Mesothelial cell of epicardium (in vitro differentiated cells): ENCODE measurements around the gene TNFRSF25. TPM values are rescaled to one million over a fixed set of nuclear protein-coding genes. Genes with fewer than 3 reads are reported as not detected.

Source experiments
- DNase-seq, 2 experiments: peaks; one replicate each; pipeline ENCODE4 v3.0.0; 2021; ENCODE audit warnings: low spot score in 2 of 2; ENCODE audit not compliant: unreplicated experiment in 2 of 2
- H3K27ac Mint-ChIP-seq: 2 replicates; pipeline ENCODE4 v1.8.0; 2021; ENCODE audit warnings: mixed read lengths
- H3K27me3 Mint-ChIP-seq: 2 replicates; pipeline ENCODE4 v1.8.0; 2021; ENCODE audit warnings: low read depth, mixed read lengths
- H3K36me3 Mint-ChIP-seq: 2 replicates; pipeline ENCODE4 v1.8.0; 2021; ENCODE audit warnings: mixed read lengths
- H3K4me1 Mint-ChIP-seq: 2 replicates; pipeline ENCODE4 v1.8.0; 2021; ENCODE audit warnings: mixed read lengths
- H3K4me3 Mint-ChIP-seq: 2 replicates; pipeline ENCODE4 v1.8.0; 2021; ENCODE audit warnings: mild to moderate bottlenecking, moderate library complexity, mixed read lengths
- H3K9me3 Mint-ChIP-seq: 2 replicates; pipeline ENCODE4 v1.8.0; 2021; ENCODE audit warnings: mixed read lengths
- total RNA-seq: library from RNA; stranded (reverse); gene quantifications from 3 replicates; pipeline ENCODE4 v1.2.1, GENCODE V29; 2021
- TF ChIP-seq, protein P1 (sequence below): fragments of 200-600 bp; sonication (generic); IDR thresholded peaks from one replicate; pipeline ENCODE4 v1.5.0; 2021; ENCODE audit warnings: antibody characterized with exemption; ENCODE audit not compliant: unreplicated experiment

The TNFRSF25 gene
- total RNA-seq, 1 donor from 2014 or later: 41.6 TPM

DNA sequence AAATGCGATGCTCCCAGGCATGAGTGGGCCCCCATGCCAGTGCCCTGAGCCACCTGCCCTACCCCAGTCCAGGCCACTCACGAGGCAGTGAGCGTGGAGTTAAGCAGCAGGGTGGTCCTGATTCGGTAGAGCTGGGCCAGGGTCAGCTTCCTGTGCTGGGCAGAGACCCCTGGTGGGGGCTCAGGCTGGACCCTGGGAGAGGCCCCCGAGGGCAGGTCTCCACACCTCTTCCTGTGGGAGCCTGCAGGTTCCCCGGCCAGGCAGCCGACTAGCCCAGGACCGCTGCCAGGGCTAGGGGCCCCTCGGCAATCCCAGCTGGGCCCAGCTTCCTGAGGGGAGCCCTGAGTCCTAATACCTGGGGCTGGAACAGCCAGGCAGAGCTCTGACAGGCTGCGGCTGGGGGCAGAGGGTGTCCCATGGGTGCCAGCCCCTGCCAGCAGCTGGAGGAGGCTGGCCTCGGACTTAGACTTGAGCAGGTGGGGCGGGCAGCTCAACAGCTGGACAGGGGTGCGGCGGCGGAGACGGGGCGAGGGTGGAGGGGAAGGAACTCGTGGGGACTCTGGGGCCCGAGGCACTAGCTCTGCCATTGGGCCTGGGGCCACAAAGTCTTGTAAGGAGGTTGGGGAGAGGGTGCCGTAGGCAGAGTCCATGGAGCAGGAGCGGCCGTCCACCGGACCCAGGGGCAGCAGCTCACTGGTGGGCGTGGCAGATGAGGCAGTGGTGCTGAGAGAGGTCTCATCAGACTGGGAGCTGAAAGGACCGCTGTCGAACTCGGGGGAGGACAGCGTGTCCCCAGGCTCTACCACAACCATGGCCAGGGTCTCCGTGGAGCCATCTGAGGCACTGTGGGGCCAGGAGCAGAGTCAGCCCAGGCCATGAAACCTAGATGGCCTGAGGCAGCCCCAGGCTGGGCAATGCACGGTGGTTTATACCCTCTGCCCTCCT lies 2.0 kb upstream of the TNFRSF25 start:
- no peak for DNase-seq
- TF ChIP-seq, protein P1, sequence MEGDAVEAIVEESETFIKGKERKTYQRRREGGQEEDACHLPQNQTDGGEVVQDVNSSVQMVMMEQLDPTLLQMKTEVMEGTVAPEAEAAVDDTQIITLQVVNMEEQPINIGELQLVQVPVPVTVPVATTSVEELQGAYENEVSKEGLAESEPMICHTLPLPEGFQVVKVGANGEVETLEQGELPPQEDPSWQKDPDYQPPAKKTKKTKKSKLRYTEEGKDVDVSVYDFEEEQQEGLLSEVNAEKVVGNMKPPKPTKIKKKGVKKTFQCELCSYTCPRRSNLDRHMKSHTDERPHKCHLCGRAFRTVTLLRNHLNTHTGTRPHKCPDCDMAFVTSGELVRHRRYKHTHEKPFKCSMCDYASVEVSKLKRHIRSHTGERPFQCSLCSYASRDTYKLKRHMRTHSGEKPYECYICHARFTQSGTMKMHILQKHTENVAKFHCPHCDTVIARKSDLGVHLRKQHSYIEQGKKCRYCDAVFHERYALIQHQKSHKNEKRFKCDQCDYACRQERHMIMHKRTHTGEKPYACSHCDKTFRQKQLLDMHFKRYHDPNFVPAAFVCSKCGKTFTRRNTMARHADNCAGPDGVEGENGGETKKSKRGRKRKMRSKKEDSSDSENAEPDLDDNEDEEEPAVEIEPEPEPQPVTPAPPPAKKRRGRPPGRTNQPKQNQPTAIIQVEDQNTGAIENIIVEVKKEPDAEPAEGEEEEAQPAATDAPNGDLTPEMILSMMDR: no peak
- no peaks in the 10 kb centered on the region for H3K9me3 Mint-ChIP-seq
- H3K4me1 Mint-ChIP-seq: no peaks in the 10 kb centered on the region
- H3K36me3 Mint-ChIP-seq: peaks cover 17% of the 10 kb centered on the region
- peaks cover 4% of the 10 kb centered on the region for H3K27me3 Mint-ChIP-seq
- no peak overlapping the region for H3K4me3 Mint-ChIP-seq
- H3K27ac Mint-ChIP-seq: no peak overlapping the region

DNA sequence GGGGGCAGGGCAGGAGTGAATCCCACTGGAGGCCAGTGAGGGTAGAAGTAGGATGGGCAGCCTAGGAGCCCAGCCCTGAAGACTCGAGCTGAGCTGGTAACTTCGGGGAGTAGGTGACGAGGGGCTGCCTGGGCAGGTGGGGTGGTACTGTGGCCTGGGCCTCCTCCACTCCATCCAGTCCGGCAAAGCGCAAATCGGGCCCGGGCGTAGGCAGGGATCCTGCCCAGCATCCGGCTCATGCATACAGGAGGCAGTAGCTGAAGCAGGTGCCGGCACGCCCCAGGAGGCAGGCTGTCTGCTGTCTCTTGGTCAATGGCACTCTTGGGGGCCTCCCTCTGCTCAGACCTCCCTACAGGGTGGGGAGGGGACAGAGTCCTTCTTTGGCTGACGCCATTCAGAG lies 1.3 kb upstream of the TNFRSF25 start:
- TF ChIP-seq, protein P1: no peak
- H3K27ac Mint-ChIP-seq: no peak overlapping the region
- no peaks in the 10 kb centered on the region for H3K4me1 Mint-ChIP-seq
- H3K36me3 Mint-ChIP-seq: peaks cover 23% of the 10 kb centered on the region
- no peak for DNase-seq
- no peak overlapping the region for H3K4me3 Mint-ChIP-seq
- no peaks in the 10 kb centered on the region for H3K9me3 Mint-ChIP-seq
- peaks cover 4% of the 10 kb centered on the region for H3K27me3 Mint-ChIP-seq

DNA sequence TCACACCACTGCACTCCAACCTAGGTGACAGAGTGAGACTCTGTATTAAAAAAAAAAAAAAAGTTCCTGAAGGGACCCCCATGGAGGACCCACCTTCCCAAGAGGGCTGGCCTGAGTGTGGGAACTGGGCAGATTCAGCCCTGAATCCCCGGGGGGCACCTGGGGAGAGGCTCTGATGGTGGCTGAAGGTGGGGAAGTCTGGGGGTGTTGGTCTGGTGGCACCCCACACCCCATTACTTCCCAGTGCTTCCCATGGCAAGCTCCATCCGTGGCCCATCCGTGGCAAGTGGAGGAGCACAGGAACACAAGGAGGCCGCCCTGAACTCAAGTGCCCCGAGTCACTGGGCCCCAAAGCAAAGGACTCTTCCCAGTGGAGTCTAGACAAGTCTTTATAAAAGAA lies 778 bp upstream of the TNFRSF25 start:
- TF ChIP-seq, protein P1: no peak
- H3K36me3 Mint-ChIP-seq: peaks cover 19% of the 10 kb centered on the region
- H3K9me3 Mint-ChIP-seq: no peaks in the 10 kb centered on the region
- no peaks in the 10 kb centered on the region for H3K4me1 Mint-ChIP-seq
- H3K4me3 Mint-ChIP-seq: no peak overlapping the region
- H3K27me3 Mint-ChIP-seq: peaks cover 4% of the 10 kb centered on the region
- H3K27ac Mint-ChIP-seq: no peak overlapping the region
- no peak for DNase-seq

DNA sequence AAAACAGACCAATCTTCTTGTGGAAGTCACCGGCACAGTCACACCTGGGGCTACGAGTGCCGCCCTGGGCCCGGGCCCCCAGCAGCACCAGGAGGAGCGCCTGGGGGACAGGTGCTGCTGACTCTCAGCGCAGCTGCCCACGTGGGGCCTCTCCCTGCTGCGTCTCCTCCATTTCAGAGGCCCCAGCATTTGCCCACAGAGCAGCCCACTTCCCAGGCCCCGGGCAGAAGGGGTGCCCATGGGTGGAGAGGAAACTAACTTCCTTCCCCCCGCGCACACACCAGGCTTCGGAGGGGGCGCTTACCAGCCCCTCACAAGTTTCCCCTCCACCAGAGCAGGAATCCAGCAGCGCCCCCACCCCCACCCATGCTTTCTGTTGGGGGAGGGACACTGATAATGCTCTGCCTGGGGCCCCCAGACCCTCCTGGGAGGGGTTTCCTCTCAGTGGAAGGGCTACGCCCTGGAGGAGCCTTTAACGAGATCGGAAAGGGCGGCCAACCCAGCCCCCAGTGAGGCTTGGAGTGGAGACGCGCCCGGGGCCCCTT lies 440 bp downstream of the TNFRSF25 start:
- Mint-ChIP-seq H3K27ac (no peak overlapping the region), H3K9me3 (no peaks in the 10 kb centered on the region), H3K27me3 (peaks cover 4% of the 10 kb centered on the region), H3K36me3 (peaks cover 18% of the 10 kb centered on the region), H3K4me3 (no peak overlapping the region), H3K4me1 (no peaks in the 10 kb centered on the region)
- TF ChIP-seq, protein P1: no peak
- no peak for DNase-seq

DNA sequence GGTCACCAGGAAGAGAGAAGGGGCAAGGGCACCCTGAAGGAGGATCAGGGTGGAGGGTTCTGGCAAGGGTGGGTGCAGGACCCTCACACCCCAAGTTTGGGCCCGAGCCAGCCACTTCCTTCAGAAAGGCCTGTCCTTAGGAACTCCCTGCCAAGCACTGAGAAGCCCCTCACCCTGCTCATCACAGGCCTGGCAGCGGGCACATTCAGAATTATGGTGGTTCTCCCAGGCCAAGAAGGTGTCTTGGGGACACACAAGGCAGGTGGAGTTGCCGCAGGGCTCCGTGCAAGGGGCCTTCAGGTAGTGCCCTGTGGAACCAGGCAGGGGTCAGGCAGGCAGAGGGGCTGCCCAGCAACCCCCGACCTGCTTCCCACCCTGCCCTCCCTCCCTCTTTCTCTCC lies 1.1 kb downstream of the TNFRSF25 start:
- no peak for DNase-seq
- Mint-ChIP-seq H3K27me3 (peaks cover 4% of the 10 kb centered on the region), H3K4me1 (peaks cover 4% of the 10 kb centered on the region), H3K9me3 (no peaks in the 10 kb centered on the region), H3K27ac (no peak overlapping the region), H3K36me3 (peaks cover 18% of the 10 kb centered on the region), H3K4me3 (no peak overlapping the region)
- TF ChIP-seq, protein P1: no peak
